Activated CD4-positive, alpha-beta T cell treated with anti-CD3 and anti-CD28 coated beads, Interleukin-2, amount 10 ng/mL, durations not matched to agents 7 days and 5 days (primary cell): ENCODE measurements around the gene APBA1. TPM values are rescaled to one million over a fixed set of nuclear protein-coding genes. Genes with fewer than 3 reads are reported as not detected.
"Not testable (repeated sequence)": the region's sequence is repeated elsewhere in the genome, so short reads cannot be mapped to it uniquely, and the experiment has no call there.

Source experiments
- CTCF ChIA-PET: fragments of 350-600 bp; sonication (Branson Sonifier 250); formaldehyde crosslinking; loops from one replicate; lab custom pipeline; 2021; ENCODE audit warnings: antibody characterized with exemption; lab: Charles Lee
- POLR2A ChIA-PET: fragments of 350-600 bp; sonication (Branson Sonifier 250); formaldehyde crosslinking; loops from one replicate; lab custom pipeline; 2021; ENCODE audit warnings: antibody characterized with exemption; lab: Charles Lee
- DNase-seq: peaks from one replicate; pipeline ENCODE4 v3.0.0-alpha.2; 2020
- H3K27ac Mint-ChIP-seq: one replicate; pipeline ENCODE4 v1.8.0; 2021; ENCODE audit warnings: mild to moderate bottlenecking, moderate library complexity, mixed read lengths
- H3K27me3 Mint-ChIP-seq: one replicate; pipeline ENCODE4 v1.8.0; 2021; ENCODE audit warnings: mixed read lengths
- H3K36me3 Mint-ChIP-seq: one replicate; pipeline ENCODE4 v1.8.0; 2021; ENCODE audit warnings: low read depth, mixed read lengths
- H3K4me1 Mint-ChIP-seq: one replicate; pipeline ENCODE4 v1.8.0; 2021; ENCODE audit warnings: mixed read lengths
- H3K4me3 Mint-ChIP-seq: one replicate; pipeline ENCODE4 v1.8.0; 2021; ENCODE audit warnings: mild to moderate bottlenecking, moderate library complexity, mixed read lengths
- H3K9me3 Mint-ChIP-seq: one replicate; pipeline ENCODE4 v1.8.0; 2021; ENCODE audit warnings: mixed read lengths
- total RNA-seq, 2 experiments: library from RNA; stranded (reverse); gene quantifications; one replicate each; pipeline ENCODE4 v1.2.3, GENCODE V29; 2021

The APBA1 gene
- total RNA-seq, 2 experiments from 2014 or later: 1.6 to 2.3 TPM

DNA sequence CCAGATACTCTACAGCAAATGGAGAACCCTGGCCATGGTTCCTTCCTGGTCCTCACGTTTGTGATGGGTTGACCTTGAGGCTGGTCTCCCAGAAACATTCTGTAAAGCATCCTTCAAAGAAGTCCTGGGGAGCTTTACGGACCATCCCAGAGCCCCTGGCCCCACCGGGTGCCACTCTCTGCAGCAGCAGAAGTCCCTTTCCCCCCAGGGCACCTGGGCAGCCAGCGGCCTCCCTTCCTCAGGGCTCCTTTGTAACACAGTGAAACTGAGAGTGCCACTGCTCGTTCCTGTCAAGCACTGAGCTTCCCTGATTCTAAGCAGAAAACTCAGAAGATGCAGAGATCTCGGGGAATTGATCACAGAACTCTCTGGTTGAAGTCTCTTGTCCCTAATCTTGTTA is 242.9 kb downstream of the APBA1 start:
- no peaks in the 10 kb centered on the region for H3K27me3 Mint-ChIP-seq

DNA sequence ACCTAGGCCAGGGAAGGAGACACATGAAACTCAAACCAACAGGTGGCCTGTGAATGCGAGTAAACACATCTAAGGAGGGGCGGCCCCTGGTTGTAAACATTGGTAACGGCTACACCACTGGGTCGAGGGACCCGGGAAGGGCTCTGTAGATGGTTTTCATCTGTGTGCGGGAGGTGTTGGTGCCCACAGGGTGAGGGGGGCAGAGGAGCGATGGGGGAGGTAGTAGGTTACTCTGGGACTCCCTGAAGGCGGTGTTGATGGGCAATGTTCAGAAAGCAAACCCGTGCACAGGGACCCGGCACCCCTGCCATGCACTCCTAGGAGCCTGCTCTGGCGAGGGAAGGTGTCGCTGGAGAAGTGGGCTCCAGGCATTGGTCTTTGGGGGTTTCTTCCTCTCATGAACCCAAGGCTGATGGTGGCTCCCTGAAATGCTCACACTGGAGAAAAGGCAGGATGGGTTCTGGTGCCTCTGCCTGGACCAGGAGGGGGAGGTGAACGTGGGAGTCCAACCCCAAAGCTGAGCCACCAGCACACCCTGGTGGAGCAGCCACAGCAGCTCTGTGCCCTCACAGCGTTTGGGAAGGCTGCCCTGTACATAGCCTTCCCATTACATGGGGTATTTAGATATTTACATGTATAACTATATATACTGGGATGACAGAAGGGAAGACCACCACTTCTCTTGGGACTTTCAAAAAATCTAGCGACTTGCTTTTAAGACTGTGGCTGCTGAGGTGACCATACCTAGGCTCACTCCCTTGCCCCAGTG is 244.0 kb downstream of the APBA1 start:
- Mint-ChIP-seq H3K4me3 (no peak overlapping the region), H3K36me3 (no peaks in the 10 kb centered on the region), H3K4me1 (peaks cover 2% of the 10 kb centered on the region), H3K27me3 (no peaks in the 10 kb centered on the region), H3K27ac (no peak overlapping the region), H3K9me3 (no peaks in the 10 kb centered on the region)
- ChIA-PET CTCF (no interaction called here), POLR2A (no interaction called here)
- no peak for DNase-seq

More for the DNA sequence above, 242.9 kb downstream of the APBA1 start:
- H3K27ac Mint-ChIP-seq: no peak overlapping the region
- no peak for DNase-seq
- ChIA-PET CTCF (no interaction called here), POLR2A (no interaction called here)
- H3K4me3 Mint-ChIP-seq: no peak overlapping the region
- H3K9me3 Mint-ChIP-seq: no peaks in the 10 kb centered on the region
- H3K36me3 Mint-ChIP-seq: no peaks in the 10 kb centered on the region
- peaks cover 2% of the 10 kb centered on the region for H3K4me1 Mint-ChIP-seq

DNA sequence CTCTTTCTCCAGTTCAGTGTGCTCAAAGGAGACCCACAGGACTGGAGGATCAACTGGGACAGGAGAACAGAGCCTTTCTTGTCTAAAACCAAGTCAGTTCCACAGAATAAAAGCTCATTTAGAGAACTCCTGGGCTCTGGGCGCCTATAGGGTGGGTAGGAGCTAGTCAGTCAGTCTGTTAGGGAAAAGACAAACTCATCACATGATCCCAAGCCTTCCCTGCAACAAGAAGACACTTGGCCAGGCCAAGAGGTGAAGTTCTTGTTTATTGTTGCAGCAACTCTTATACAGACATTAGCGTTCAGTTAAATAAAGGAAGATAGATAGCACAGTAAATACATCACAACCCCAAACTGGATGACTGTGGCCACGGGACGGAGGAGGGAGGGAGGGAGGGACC is 244.9 kb downstream of the APBA1 start:
- no peaks in the 10 kb centered on the region for H3K9me3 Mint-ChIP-seq
- POLR2A ChIA-PET: no interaction called here
- no peaks in the 10 kb centered on the region for H3K27me3 Mint-ChIP-seq
- no peaks in the 10 kb centered on the region for H3K36me3 Mint-ChIP-seq
- CTCF ChIA-PET: no interaction called here
- no peak for DNase-seq
- H3K4me1 Mint-ChIP-seq: peaks cover 2% of the 10 kb centered on the region
- H3K4me3 Mint-ChIP-seq: no peak overlapping the region
- H3K27ac Mint-ChIP-seq: no peak overlapping the region

DNA sequence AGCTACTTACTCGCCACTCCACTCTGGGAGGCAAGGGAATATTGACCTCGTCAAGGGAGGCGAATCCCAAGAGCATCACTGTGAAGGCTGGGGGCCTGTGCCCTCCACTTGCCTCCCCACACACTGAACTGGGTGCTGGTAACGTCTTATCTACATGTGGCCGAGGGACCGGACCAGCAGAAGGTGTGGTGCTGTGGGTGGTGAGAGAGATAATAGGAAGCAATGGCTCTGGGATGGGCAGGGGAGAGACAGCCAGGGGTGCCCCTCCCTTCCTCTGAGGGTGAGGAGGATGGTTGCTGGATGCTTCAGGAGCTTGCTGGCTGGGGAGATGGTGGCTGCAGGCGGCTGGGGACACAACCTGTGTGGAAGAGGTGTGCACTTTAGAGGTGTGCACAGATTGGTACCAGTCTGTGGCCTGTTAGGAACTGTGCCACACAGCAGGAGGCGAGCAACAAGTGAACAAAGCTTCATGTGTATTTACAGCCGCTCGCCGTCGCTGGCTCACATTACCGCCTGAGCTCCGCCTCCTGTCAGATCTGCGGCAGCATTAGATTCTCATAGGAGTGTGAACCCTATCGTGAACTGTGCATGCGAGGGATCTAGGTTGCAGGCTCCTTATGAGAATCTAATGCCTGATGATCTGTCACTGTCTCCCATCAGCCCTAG is 246.9 kb downstream of the APBA1 start:
- Mint-ChIP-seq H3K27ac (no peak overlapping the region), H3K4me3 (no peak overlapping the region), H3K9me3 (no peaks in the 10 kb centered on the region), H3K36me3 (no peaks in the 10 kb centered on the region), H3K27me3 (no peaks in the 10 kb centered on the region), H3K4me1 (peaks cover 2% of the 10 kb centered on the region)
- POLR2A ChIA-PET: no interaction called here
- no peak for DNase-seq
- CTCF ChIA-PET: interaction anchor here (1.1 kb wide), 1 partner anchor 12 kb away, joined by 4 read pairs; no protein-coding TSS in a partner anchor

DNA sequence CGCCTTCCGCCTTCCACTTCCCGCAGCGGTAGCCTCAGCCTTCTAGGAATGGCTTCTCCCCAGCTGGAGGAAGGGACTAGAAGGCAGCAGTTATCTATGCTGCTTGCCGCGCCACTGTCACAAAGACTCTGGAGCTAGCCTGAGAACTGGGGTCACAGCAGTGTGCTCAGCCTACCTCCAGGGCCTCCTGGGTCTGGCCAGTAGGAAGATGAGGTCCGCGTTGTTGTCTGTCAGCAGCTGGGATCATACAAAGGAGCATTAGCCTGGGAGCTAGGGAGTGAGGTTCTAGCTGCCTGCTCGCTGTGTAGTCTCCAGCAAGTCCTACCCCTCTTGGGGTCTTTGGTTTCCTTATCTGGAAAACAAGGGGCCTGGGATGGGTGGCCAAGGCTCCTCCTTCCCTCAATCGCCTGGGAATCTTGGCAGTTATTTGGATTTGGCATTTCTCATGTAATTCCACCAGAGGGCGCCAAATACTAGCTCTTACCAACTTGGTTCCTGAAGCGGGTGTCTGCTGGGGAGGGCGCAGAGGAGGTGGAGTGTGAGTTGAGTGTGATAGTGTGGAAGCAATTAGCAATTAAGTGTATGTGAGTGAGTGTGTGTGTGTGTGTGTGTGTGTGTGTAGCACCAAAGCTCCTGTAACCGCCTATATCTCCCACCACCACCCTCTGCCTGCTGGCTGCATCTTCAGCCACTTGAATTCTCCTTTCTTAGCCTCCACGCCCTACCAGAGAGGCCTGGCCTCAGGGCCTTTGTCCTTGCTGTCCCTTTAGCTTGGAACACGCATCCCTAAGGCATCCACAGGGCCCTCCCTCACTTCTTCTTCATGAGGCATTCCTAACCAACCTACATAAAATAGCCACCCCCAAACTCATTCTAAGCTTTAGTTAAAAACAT is 250.0 kb downstream of the APBA1 start:
- ChIA-PET POLR2A (no interaction called here), CTCF (interaction anchor here (0.5 to 1.5 kb wide), 15 partner anchors 8 to 497 kb away, joined by 3 to 6 read pairs (median 3); no protein-coding TSS in a partner anchor)
- H3K4me1 Mint-ChIP-seq: peaks cover 2% of the 10 kb centered on the region
- DNase-seq: peak; percentile 62
- no peak overlapping the region for H3K27ac Mint-ChIP-seq
- H3K36me3 Mint-ChIP-seq: no peaks in the 10 kb centered on the region
- H3K27me3 Mint-ChIP-seq: peaks cover 11% of the 10 kb centered on the region
- H3K4me3 Mint-ChIP-seq: no peak overlapping the region
- no peaks in the 10 kb centered on the region for H3K9me3 Mint-ChIP-seq

DNA sequence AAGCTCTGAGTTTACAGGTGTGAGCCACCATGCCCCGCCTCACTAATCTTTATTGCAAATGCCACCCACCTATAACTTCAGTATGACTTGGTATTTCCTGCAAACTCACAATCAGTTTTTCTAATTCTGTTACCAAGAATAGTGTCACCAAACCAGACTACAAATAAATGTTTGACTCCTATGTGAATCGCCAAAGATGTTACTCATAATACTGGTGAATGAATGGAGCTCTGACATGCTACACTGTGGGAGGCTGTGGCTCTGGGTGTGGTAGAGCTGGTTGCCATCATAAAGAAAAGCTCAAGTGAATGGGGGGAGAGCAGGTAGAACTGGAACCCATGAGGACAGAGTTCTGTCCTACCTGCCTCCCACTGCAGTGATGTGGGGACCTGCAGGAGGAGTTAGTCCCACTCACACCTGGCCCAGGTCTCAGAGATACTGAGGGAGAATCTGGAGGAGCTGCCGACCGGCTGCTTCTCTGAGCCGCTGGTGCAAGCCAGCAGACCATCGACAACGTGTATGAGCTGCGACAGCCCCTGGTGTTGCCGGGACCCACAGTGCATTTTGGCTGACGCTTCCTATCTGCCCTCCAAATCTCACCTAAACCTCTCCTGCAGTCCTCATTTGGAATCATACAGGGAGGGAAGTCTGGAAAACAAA is 251.4 kb downstream of the APBA1 start:
- Mint-ChIP-seq H3K4me3 (no peak overlapping the region), H3K27me3 (peaks cover 11% of the 10 kb centered on the region), H3K36me3 (no peaks in the 10 kb centered on the region), H3K27ac (no peak overlapping the region), H3K4me1 (peaks cover 2% of the 10 kb centered on the region), H3K9me3 (no peaks in the 10 kb centered on the region)
- DNase-seq: no peak
- ChIA-PET POLR2A (no interaction called here), CTCF (interaction anchor here (0.5 to 1.3 kb wide), 2 partner anchors 31 to 498 kb away, joined by 3 read pairs; no protein-coding TSS in a partner anchor)

DNA sequence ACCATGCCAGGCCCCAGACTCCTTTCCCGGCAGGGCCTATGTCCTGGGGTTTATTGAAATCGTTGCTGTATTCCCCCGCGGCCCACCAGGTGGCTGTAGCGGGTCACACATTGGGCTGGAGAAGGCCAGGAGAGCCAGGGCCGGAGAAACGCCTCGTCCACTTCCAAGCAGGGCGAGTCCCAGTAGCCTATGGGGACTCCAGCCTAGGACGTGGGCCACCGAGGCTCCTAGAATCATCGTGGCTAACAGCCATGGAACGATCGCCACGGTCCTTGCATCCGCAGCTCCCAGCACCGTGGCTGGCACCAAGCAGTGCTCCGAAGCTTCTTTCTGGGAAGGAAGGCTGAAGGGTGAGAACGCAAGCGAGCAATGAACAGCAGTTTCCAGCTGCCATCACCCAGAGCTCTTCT is 259.4 kb downstream of the APBA1 start:
- CTCF ChIA-PET: interaction anchor here (0.7 to 1.2 kb wide), 2 partner anchors 9 to 12 kb away, joined by 3 to 4 read pairs; no protein-coding TSS in a partner anchor
- no peak for DNase-seq
- Mint-ChIP-seq H3K36me3 (no peaks in the 10 kb centered on the region), H3K4me1 (no peaks in the 10 kb centered on the region), H3K4me3 (no peak overlapping the region), H3K27me3 (peaks cover 4% of the 10 kb centered on the region), H3K9me3 (no peaks in the 10 kb centered on the region), H3K27ac (no peak overlapping the region)
- POLR2A ChIA-PET: no interaction called here

DNA sequence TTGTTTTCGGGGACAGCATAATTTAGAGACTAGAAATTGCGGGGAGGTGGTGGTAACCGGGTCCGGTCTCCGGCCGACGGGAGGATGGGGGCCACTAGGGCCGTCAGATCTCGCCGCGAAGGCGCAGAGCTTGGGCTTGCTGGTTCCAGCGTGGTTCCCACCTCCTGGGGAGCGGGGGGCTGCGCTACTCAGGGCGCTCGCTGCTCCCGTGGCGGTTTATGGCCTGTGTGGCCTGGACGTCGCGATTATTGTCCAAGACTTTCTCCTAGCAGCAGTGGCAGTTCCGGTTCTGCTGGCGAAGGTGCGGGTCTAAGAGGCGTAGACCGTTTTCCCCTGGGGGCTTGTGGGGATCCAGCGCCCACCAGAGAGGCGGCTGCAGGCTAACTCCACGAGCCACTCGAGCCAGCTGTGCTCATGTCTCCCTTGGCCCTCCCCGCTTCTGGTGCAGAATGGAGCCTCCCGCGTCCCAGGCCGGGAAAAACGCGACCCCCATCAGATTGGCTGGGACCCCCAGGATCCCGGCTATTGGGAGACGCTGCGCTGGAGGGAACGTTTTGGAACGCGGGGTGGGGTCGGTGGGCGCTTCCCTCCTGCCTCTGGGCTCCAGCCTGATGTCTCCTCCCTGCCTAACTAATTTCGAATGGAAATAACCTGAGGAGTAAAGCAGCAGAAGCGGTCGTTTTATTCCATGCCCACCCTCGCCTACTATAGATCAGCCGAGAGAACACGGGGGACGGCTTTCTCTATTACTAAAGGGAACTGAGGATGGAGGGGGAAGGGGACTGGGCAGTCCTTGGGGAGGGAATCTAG is 260.0 kb downstream of the APBA1 start:
- ChIA-PET POLR2A (no interaction called here), CTCF (interaction anchor here (1.2 kb wide), 1 partner anchor 13 kb away, joined by 4 read pairs; no protein-coding TSS in a partner anchor)
- H3K9me3 Mint-ChIP-seq: no peaks in the 10 kb centered on the region
- no peak for DNase-seq
- H3K27ac Mint-ChIP-seq: no peak overlapping the region
- no peak overlapping the region for H3K4me3 Mint-ChIP-seq
- no peaks in the 10 kb centered on the region for H3K36me3 Mint-ChIP-seq
- H3K4me1 Mint-ChIP-seq: no peaks in the 10 kb centered on the region
- peaks cover 4% of the 10 kb centered on the region for H3K27me3 Mint-ChIP-seq

DNA sequence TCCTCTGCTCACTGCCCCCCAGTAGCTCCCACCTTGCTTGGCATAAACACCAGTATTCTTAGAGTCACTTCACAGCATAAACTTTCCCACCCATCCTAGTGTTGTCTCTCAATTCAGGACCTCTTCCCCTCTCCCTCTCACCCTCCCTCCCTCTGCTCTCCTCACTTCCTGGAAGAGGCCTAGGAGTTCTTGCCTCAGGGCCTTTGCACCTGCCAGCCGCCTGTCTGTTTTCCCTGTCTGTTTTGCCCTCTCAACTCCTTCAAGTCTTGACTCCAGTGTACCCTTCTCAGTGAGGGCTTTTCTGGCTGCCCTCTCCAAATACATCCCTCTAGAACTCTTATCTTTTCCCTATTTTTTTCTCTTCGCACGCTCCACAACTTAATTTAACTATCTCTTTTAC is 260.9 kb downstream of the APBA1 start:
- Mint-ChIP-seq H3K36me3 (no peaks in the 10 kb centered on the region), H3K4me1 (no peaks in the 10 kb centered on the region), H3K27ac (no peak overlapping the region), H3K27me3 (peaks cover 4% of the 10 kb centered on the region), H3K4me3 (no peak overlapping the region), H3K9me3 (no peaks in the 10 kb centered on the region)
- no peak for DNase-seq
- ChIA-PET POLR2A (no interaction called here), CTCF (no interaction called here)

DNA sequence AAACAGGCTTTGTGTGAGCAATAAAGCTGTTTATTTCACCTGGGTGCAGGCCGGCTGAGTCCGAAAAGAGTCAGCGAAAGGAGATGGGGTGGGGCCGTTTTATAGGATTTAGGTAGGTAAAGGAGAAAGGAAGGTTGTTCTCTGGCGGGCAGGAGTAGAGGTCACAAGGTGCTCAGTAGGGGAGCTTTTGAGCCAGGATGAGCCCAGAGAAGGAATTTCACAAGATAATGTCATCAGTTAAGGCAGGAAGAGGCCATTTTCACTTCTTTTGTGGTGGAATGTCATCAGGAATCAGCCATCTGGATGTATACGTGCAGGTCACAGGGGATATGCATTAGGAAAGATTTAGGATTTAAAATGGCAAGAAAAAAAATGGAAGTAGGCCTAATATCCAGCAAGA is 262.2 kb downstream of the APBA1 start:
- POLR2A ChIA-PET, H3K36me3 Mint-ChIP-seq, CTCF ChIA-PET, H3K27ac Mint-ChIP-seq, DNase-seq, H3K4me3 Mint-ChIP-seq, H3K9me3 Mint-ChIP-seq, H3K27me3 Mint-ChIP-seq, H3K4me1 Mint-ChIP-seq: not testable (repeated sequence)

DNA sequence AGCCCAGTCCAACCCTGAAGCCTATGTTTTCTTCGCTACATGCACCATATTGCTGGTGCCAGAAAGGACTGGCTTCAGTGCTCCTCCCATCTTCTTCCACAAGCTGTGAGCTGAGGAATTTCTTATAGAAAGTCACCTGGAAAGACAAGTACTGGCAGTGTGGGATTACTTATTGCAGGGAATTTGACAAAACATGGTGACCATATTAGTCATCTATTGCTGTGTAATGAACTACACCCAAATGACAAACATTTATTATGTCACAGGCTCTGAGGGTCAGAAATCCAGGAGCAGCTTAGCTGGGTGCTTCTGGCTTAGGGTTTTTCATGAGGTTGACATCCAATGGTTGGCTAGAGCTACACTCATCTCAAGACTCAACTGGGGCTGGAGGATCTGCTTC is 271.7 kb downstream of the APBA1 start:
- CTCF ChIA-PET: no interaction called here
- Mint-ChIP-seq H3K4me3 (no peak overlapping the region), H3K4me1 (no peaks in the 10 kb centered on the region), H3K27ac (no peak overlapping the region), H3K27me3 (peaks cover 8% of the 10 kb centered on the region), H3K36me3 (no peaks in the 10 kb centered on the region), H3K9me3 (no peaks in the 10 kb centered on the region)
- DNase-seq: no peak
- POLR2A ChIA-PET: no interaction called here
